NB4 (cell line): ENCODE measurements around the gene C4orf50.

ENCODE experiments used
- DNase-seq: peaks from one replicate; pipeline ENCODE4 v3.0.0; 2010; ENCODE audit warnings: low read depth
- H3K4me3 ChIP-seq: one replicate; pipeline ENCODE4 v1.5.1; 2011; ENCODE audit warnings: mild to moderate bottlenecking, low read depth, low read length, moderate library complexity
- CTCF ChIP-seq: IDR thresholded peaks from one replicate; pipeline ENCODE4 v1.5.1; 2012; ENCODE audit warnings: low read depth, low read length
- MYC ChIP-seq: IDR thresholded peaks from 2 replicates; pipeline ENCODE4 v1.6.1; 2011; ENCODE audit warnings: low read depth, low read length
- POLR2A ChIP-seq: IDR thresholded peaks from 2 replicates; pipeline ENCODE4 v1.6.1; 2011; ENCODE audit warnings: mild to moderate bottlenecking; ENCODE audit not compliant: insufficient read length; ENCODE audit errors: extremely low read depth
- TF ChIP-seq, protein P1 (sequence below): IDR thresholded peaks from 2 replicates; pipeline ENCODE4 v1.6.1; 2011; ENCODE audit warnings: low read depth, low read length

Gene C4orf50

DNA sequence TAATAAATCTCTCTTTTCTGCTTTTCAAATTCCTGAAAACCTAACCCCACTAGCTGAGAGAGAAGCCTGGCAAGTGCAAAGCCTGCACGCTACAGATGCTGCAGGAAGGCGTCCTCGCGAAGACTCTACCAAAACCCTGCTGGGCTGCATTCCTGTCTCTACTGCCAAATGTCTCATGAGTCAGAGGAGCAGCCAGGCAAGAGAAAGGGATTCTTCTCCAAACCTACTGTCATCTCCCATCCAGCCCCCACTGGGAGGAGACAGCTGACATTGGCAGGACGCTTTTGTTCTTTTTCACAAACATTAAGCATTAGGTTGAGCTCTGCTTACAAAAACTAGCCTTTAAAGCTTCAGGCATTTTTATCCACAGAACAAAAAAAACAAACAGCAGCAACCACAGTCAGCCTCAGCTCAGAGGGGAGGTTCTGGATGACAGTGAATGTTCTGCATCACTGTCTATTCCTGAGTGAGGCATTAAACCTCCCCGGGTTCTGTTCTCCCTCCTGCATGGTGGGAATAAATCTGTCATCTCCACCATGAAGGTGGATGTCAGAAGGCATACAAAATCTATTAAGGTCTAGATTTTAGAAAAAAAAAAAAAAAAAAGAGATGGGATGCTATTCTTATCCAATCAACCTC is 143.3 kb downstream of the C4orf50 start:
- H3K4me3 ChIP-seq, result no peak overlapping the region
- no peak for DNase-seq
- TF ChIP-seq MYC (no peak), CTCF (no peak), POLR2A (no peak)
- TF ChIP-seq, protein P1, sequence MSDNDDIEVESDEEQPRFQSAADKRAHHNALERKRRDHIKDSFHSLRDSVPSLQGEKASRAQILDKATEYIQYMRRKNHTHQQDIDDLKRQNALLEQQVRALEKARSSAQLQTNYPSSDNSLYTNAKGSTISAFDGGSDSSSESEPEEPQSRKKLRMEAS, result no peak

- H3K4me3 ChIP-seq, result no peak overlapping the region
- peak; percentile 56 for DNase-seq
- TF ChIP-seq POLR2A (no peak), CTCF (no peak), MYC (no peak)
- TF ChIP-seq, protein P1, result no peak
Observed at GRCh38 chr4:5870701-5871100, 147.5 kb downstream of the C4orf50 start.

DNA sequence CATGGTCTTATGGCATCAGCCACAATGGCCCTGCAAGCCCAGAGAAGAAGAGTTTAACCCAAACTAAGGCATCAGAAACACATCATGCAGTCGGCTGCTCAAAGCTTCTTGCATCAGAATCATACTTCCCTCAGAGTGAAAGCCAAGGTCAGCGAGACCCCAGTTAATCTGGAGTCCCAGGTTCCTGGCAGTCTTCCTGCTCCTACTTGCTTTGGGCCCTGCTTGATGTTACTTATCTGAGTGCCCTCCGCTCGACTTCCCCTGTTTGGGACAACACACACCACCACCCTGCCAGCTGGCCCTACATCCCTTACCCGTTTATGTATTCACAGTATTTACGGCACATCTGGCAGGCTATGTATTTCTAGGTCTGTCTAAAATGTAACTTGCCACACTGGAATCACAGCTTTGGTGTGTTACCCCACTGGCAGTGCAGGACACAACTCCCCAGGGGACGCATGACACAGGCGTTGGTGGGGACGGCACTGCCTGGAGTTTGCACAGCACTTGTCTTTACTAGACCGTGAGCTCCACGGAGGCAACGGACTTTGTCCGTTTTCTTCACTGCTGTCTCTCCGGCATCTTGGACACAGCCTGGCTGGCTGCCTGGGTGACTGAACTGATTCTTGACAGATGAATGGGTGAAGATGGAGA is 148.1 kb downstream of the C4orf50 start:
- H3K4me3 ChIP-seq, result no peak overlapping the region
- no peak for TF ChIP-seq MYC
- TF ChIP-seq, protein P1, result no peak
- TF ChIP-seq POLR2A, result no peak
- no peak for TF ChIP-seq CTCF
- no peak for DNase-seq

DNA sequence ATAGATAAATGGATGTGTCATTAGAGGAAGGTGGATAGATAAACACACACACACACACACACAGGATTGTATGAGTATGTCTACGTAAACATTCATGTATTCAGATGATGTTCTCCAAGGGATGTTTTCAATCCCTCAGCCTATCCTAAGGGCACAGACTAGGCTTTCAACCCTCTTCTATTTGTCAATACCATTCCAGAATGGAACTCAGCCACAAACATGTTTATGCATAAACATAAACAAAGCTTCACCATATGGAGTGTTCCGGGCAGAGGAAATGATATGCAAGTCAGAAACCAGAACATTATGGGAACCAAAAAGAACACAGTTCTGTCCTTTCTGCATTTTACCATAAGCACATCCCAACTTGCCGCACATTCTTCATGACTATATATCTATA is 150.4 kb downstream of the C4orf50 start:
- DNase-seq, result no peak
- no peak overlapping the region for H3K4me3 ChIP-seq
- TF ChIP-seq, protein P1, result no peak
- TF ChIP-seq POLR2A (no peak), MYC (no peak), CTCF (no peak)

- no peak for DNase-seq
- no peak overlapping the region for H3K4me3 ChIP-seq
- TF ChIP-seq CTCF (no peak), POLR2A (no peak)
- TF ChIP-seq, protein P1, result no peak
Observed at GRCh38 chr4:5866841-5867813, 151.1 kb downstream of the C4orf50 start.
